Adrenal gland (tissue), 12 donors: ENCODE data around the gene RABGAP1. TPM values are rescaled to one million over a fixed set of nuclear protein-coding genes. Genes with fewer than 3 reads are reported as not detected.

Experiments
- DNase-seq, 7 donors: peaks; one replicate each; pipeline ENCODE4 v3.0.0-alpha.2; 2019 to 2020
- H3K27ac ChIP-seq, 5 donors: fragments of 200-600 bp; sonication (generic) in 4 of 5; 1 replicate in 3 of 5; 2 replicates in 2 of 5; pipeline versions ENCODE4 v1.5.1 to v1.8.0; 2016 to 2020; ENCODE audit warnings: mild to moderate bottlenecking in 1 of 5
- H3K27me3 ChIP-seq: fragments of 200-600 bp; 2 replicates; pipeline ENCODE4 v1.8.0; 2021
- H3K36me3 ChIP-seq, 2 donors: fragments of 200-600 bp; replicated peaks in 1 of 2; 1 replicate in 1 of 2; 2 replicates in 1 of 2; pipeline versions ENCODE4 v1.5.1 to v1.8.0; 2018 to 2022
- H3K4me1 ChIP-seq, 2 donors: fragments of 200-600 bp; replicated peaks in 1 of 2; 1 replicate in 1 of 2; 2 replicates in 1 of 2; pipeline versions ENCODE4 v1.5.1 to v1.8.0; 2018 to 2021
- H3K4me3 ChIP-seq, 4 donors: fragments of 200-600 bp; sonication (generic) in 3 of 4; one replicate each; pipeline ENCODE4 v1.5.1; 2016 to 2018
- H3K9me3 ChIP-seq, 3 donors: fragments of 200-600 bp; sonication (generic) in 1 of 3; replicated peaks in 1 of 3; 1 replicate in 2 of 3; 2 replicates in 1 of 3; pipeline versions ENCODE4 v1.5.1 to v1.8.0; 2016 to 2021
- POLR2A ChIP-seq, 2 donors: fragments of 450-650 bp; IDR thresholded peaks; one replicate each; pipeline ENCODE4 v1.6.1; 2017; ENCODE audit warnings: antibody characterized with exemption in 2 of 2, mild to moderate bottlenecking in 2 of 2, moderate library complexity in 1 of 2
- WGBS, 4 donors: extraction: QIAGEN DNeasy Blood & Tissue Kit in 2 of 4; methylation state at CpG; one replicate each; pipeline versions ENCODE4 v1.1.5 to v1.1.7; 2013 to 2017; 5-methylcytosine and 5-hydroxymethylcytosine counted together
- intact Hi-C, 2 donors: fragments of 100-400 bp; cut with DNase I; formaldehyde crosslinking; loops; one replicate each; pipeline versions ENCODE4 v1.14.1 to v1.15.0; 2022 to 2023
- polyA plus RNA-seq, 3 donors: library from polyadenylated mRNA; stranded (reverse); fragments of 200-250 nt in 2 of 3; fragments of 350-450 nt in 1 of 3; fragmentation: Illumina TruSeq in 1 of 3; extraction: RNeasy Lipid Tissue Mini Kit (QIAGEN cat#74804) in 1 of 3; gene quantifications; one replicate each; pipeline ENCODE4 v1.2.3, GENCODE V29; 2013 to 2014
- total RNA-seq, 9 donors: library from RNA; depleted of rRNA in 4 of 9; stranded (reverse); fragments of >200 nt in 4 of 9; fragments of 120-200 nt in 1 of 9; fragmentation: NEBNext Ultra II Directional in 1 of 9; extraction: Animal tissue kit (Norgen Biotek cat#: 25700) in 1 of 9; gene quantifications; one replicate each; pipeline versions ENCODE4 v1.1.0 to v1.2.4, GENCODE V29; 2013 to 2023
- TF ChIP-seq, protein P1 (sequence below), 6 experiments: fragments of 450-650 bp in 4 of 6; fragments of 200-600 bp in 2 of 6; sonication (generic) in 1 of 6; IDR thresholded peaks; 1 replicate in 5 of 6; 2 replicates in 1 of 6; pipeline versions ENCODE4 v1.5.1 to v1.8.0; 2016 to 2021; ENCODE audit warnings: antibody characterized with exemption in 6 of 6, mild to moderate bottlenecking in 2 of 6, moderate library complexity in 1 of 6
- donor health status: healthy with polysubstance abuse.
- donor health status: Bipolar disorder and iron deficiency.
- donor health status: DM: yes; HTN: yes; CAD: no.
- donor health status: DM: no; HTN: no; CAD: no.
- donor health status: DM: no; HTN: no; CAD: no.
- donor health status: DM: yes; HTN: yes; CAD: no.

The RABGAP1 gene
- total and polyA plus RNA-seq, 12 donors, result 8.5 to 62.3 (median 34.3) TPM

DNA sequence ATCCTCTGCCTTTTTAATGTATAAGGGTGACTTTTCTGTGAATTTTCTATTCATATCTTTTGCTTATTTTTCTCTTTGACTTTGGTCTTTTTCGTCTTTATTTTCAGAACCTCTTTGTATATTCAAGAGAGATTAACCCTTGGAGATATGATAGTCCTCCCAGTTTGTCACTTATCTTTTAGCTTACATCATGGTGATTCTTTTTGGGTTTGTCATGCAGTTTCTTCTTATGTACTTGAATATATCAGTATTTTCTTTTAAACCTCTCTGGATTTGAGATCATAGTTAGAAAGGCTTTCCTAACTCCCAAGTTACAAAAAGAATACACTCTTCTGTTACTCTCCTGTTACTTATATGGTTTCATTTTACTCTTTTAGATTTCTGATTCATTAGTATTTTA lies 65.1 kb downstream of the RABGAP1 start:
- 86 to 100% (median 97%) methylated on average over 1 of the region's 1 CpG for WGBS, 4 donors
- Histone ChIP-seq H3K9me3 (no peaks in the 10 kb centered on the region), H3K4me3 (no peak overlapping the region), H3K27me3 (no peaks in the 10 kb centered on the region), H3K4me1 (peaks cover 3 to 20% of the 10 kb centered on the region in 2 donors), H3K27ac (no peak overlapping the region), H3K36me3 (peaks cover 0 to 7% of the 10 kb centered on the region in 2 donors)
- DNase-seq, result no peak
- intact Hi-C loops, result no loop called here
- no peak for TF ChIP-seq POLR2A (IDR thresholded peaks at IDR 0.05)
- TF ChIP-seq, protein P1, sequence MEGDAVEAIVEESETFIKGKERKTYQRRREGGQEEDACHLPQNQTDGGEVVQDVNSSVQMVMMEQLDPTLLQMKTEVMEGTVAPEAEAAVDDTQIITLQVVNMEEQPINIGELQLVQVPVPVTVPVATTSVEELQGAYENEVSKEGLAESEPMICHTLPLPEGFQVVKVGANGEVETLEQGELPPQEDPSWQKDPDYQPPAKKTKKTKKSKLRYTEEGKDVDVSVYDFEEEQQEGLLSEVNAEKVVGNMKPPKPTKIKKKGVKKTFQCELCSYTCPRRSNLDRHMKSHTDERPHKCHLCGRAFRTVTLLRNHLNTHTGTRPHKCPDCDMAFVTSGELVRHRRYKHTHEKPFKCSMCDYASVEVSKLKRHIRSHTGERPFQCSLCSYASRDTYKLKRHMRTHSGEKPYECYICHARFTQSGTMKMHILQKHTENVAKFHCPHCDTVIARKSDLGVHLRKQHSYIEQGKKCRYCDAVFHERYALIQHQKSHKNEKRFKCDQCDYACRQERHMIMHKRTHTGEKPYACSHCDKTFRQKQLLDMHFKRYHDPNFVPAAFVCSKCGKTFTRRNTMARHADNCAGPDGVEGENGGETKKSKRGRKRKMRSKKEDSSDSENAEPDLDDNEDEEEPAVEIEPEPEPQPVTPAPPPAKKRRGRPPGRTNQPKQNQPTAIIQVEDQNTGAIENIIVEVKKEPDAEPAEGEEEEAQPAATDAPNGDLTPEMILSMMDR (IDR thresholded peaks at IDR 0.05), result no peak

DNA sequence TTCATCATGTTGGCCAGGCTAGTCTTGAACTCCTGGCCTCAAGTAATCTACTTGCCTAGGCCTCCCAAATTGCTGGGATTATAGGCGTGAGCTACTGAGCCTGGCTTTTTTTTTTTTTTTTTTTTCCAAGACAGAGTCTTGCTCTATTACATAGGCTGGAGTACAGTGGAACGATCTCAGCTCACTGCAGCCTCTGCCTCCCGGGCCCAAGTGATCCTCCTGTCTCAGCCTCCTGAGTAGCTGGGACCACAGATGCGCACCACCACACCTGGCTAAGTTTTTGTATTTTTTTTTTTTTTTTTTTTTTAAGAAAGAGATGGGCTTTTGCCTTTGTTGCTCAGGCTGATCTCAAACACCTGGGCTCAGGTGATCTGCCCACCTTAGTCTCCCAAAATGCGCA lies 66.4 kb downstream of the RABGAP1 start:
- no peaks in the 10 kb centered on the region for H3K27me3 ChIP-seq
- peaks cover 0 to 7% of the 10 kb centered on the region in 2 donors for H3K36me3 ChIP-seq
- intact Hi-C loops, result no loop called here
- WGBS, 4 donors, result 79 to 89% (median 83%) methylated on average over 5 of the region's 5 CpGs
- no peaks in the 10 kb centered on the region for H3K9me3 ChIP-seq
- no peak overlapping the region for H3K27ac ChIP-seq
- DNase-seq, result no peak
- no peak overlapping the region for H3K4me3 ChIP-seq
- TF ChIP-seq POLR2A (IDR thresholded peaks at IDR 0.05), result no peak
- TF ChIP-seq, protein P1 (IDR thresholded peaks at IDR 0.05), result no peak
- H3K4me1 ChIP-seq, result peaks cover 3 to 18% of the 10 kb centered on the region in 2 donors

DNA sequence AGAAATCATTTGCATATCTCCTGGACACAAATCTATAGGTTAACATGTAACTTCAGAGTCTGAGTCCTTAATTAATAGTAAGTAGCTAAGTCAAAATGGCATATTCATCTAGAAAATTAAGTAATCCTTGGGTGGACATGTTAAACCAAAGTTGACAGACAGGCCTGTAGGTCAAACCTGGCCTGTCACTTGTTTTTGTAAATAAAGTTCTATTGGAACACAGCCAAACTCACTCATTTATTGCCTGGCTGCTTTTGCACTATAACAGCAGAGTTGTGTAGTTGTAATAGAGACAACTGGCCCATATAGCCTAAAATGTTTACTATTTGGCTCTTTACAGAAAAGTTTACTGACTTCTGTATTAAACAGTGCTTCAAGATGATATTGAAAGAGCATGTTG lies 68.1 kb downstream of the RABGAP1 start:
- peaks cover 0 to 7% of the 10 kb centered on the region in 2 donors for H3K36me3 ChIP-seq

DNA sequence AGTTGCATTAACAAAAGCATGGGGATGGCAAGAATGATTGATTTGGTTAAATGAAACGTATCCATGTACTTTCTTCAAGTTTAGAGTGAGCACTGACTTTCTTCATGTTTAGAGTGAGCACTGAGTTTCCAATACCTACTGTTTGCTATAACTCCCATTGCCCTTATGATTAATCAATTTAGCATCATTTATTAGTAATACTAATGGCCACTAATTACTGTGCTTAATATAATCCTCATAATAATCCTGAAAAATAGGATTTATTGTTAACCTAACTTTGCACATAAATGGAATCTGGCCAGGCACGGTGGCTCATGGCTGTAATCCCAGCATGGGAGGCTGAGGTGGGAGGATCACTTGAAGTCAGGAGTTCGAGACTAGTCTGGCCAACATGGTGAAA lies 70.6 kb downstream of the RABGAP1 start:
- Histone ChIP-seq H3K9me3 (no peaks in the 10 kb centered on the region), H3K27me3 (no peaks in the 10 kb centered on the region), H3K36me3 (peaks cover 0 to 7% of the 10 kb centered on the region in 2 donors), H3K4me3 (no peak overlapping the region), H3K27ac (no peak overlapping the region), H3K4me1 (no peaks in the 10 kb centered on the region)
- TF ChIP-seq, protein P1 (IDR thresholded peaks at IDR 0.05), result no peak
- TF ChIP-seq POLR2A (IDR thresholded peaks at IDR 0.05), result no peak
- intact Hi-C loops, result no loop called here
- DNase-seq, result no peak
- 92 to 97% (median 93%) methylated on average over 3 of the region's 3 CpGs for WGBS, 4 donors

More for the DNA sequence above, 68.1 kb downstream of the RABGAP1 start:
- Histone ChIP-seq H3K9me3 (no peaks in the 10 kb centered on the region), H3K27ac (no peak overlapping the region), H3K4me1 (peaks cover 0 to 2% of the 10 kb centered on the region in 2 donors), H3K27me3 (no peaks in the 10 kb centered on the region), H3K4me3 (no peak overlapping the region)
- intact Hi-C loops, result no loop called here
- DNase-seq, result no peak
- no peak for TF ChIP-seq POLR2A (IDR thresholded peaks at IDR 0.05)
- TF ChIP-seq, protein P1 (IDR thresholded peaks at IDR 0.05), result no peak
